ENCODE measurements around the gene NTN1. TPM values are rescaled to one million over a fixed set of nuclear protein-coding genes. Genes with fewer than 3 reads are reported as not detected.

NTN1 gene
- total RNA-seq, 5 donors from 2014 or later (not counting 1 experiment from before 2014, with no cell fraction given) = 0.07 to 0.15 (median 0.12) TPM; not detected in 1

DNA sequence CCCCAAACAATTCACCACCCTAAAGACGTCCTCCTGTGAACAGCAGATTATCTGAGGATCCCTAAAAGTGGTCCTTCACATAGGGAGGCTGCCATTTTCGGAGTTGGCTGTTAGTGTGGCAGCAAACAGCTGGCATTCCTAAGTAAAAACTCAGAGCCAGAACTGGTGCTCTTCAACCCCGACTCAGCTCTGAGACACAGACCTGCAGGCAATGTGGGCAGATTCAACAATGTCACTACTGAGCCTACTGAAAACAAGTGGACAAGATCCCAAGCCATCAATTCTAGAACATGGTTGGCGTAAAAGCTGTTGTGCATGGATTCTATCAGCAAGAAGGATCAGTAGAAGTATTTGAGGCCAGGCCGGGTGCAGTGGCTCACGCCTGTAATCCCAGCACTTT lies 247.2 kb downstream of the NTN1 start:
- Mint-ChIP-seq H3K36me3 (peaks cover 49% of the 10 kb centered on the region), H3K27me3 (no peaks in the 10 kb centered on the region), H3K4me3 (no peak overlapping the region), H3K9me3 (peaks cover 0 to 4% (median 0%) of the 10 kb centered on the region in 3 donors), H3K27ac (no peak overlapping the region), H3K4me1 (peaks cover 0 to 3% (median 2%) of the 10 kb centered on the region in 3 donors)
- H3K9me3 ChIP-seq = no peaks in the 10 kb centered on the region
- H3K27ac ChIP-seq (ENCODE audit: low read length) = no peak overlapping the region
- ChIA-PET POLR2A (no interaction called here), CTCF (no interaction called here)
- peaks cover 0 to 5% of the 10 kb centered on the region in 2 experiments for H3K4me1 ChIP-seq (ENCODE audit: control insufficient read depth in 1 of 2, extremely low read depth in 1 of 2, insufficient read depth in 2 of 2, low read length in 2 of 2)
- DNase-seq (no peak), ATAC-seq (replicated peaks in 1 of 4) (no peak)
- H3K4me3 ChIP-seq (ENCODE audit: control insufficient read depth in 1 of 2, extremely low read depth in 1 of 2, low read length in 1 of 2) = no peak overlapping the region
- no peaks in the 10 kb centered on the region for H3K27me3 ChIP-seq (replicated peaks in 1 of 2; ENCODE audit: control insufficient read depth in 2 of 2, extremely low read depth in 1 of 2, insufficient read depth in 2 of 2, low read length in 1 of 2)
- WGBS (ENCODE audit: insufficient coverage) = 91% methylated on average over 4 of the region's 6 CpGs
- no peaks in the 10 kb centered on the region for H3K36me3 ChIP-seq (ENCODE audit: control insufficient read depth in 2 of 2, extremely low read depth in 1 of 2, insufficient read depth in 1 of 2, low read length in 1 of 2)

DNA sequence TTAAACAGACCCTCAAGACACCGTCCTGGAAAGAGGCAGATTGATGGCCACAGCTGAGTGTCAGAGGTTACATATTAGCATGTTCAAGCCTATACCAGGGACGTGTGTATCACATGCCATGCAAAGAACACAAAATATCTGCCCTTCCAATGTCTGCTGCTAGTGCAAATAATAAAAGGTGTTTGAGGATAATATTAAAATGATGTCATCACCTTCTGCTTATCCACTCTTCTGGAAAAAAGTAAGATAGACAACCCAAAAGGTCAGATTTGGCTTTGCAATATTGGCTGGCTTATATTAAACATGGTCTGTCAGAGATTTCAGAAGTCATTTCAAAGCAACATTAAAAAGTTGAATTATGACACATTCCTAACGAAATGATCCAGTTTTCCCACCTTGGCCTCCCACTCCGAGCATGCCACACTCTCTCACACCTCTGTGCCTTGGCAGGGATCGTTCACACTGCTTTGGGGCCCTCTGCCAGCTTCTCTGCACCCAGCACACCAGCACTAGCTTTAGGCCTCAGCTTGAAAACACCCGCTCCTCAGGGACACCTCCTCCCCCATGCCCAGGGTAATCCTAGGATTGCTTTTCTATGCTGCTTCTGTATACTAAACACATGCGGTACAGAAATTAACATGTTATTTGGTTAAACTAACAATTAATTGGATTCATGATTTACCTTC lies 248.2 kb downstream of the NTN1 start:
- no peak overlapping the region for H3K27ac Mint-ChIP-seq
- peaks cover 40% of the 10 kb centered on the region for H3K36me3 Mint-ChIP-seq
- H3K27ac ChIP-seq (ENCODE audit: low read length) = no peak overlapping the region
- DNase-seq (no peak), ATAC-seq (replicated peaks in 1 of 4) (no peak)
- H3K4me1 Mint-ChIP-seq = peaks cover 7 to 11% (median 10%) of the 10 kb centered on the region in 3 donors
- no peaks in the 10 kb centered on the region for H3K9me3 ChIP-seq
- POLR2A ChIA-PET = no interaction called here
- H3K27me3 ChIP-seq (replicated peaks in 1 of 2; ENCODE audit: control insufficient read depth in 2 of 2, extremely low read depth in 1 of 2, insufficient read depth in 2 of 2, low read length in 1 of 2) = no peaks in the 10 kb centered on the region
- WGBS (ENCODE audit: insufficient coverage) = 83% methylated on average over 4 of the region's 7 CpGs
- peaks cover 0 to 11% of the 10 kb centered on the region in 2 experiments for H3K4me1 ChIP-seq (ENCODE audit: control insufficient read depth in 1 of 2, extremely low read depth in 1 of 2, insufficient read depth in 2 of 2, low read length in 2 of 2)
- CTCF ChIA-PET = no interaction called here
- no peak overlapping the region for H3K4me3 ChIP-seq (ENCODE audit: control insufficient read depth in 1 of 2, extremely low read depth in 1 of 2, low read length in 1 of 2)
- H3K36me3 ChIP-seq (ENCODE audit: control insufficient read depth in 2 of 2, extremely low read depth in 1 of 2, insufficient read depth in 1 of 2, low read length in 1 of 2) = no peaks in the 10 kb centered on the region
- H3K4me3 Mint-ChIP-seq = no peak overlapping the region
- H3K27me3 Mint-ChIP-seq = no peaks in the 10 kb centered on the region
- H3K9me3 Mint-ChIP-seq = peaks cover 0 to under 1% (median 0%) of the 10 kb centered on the region in 3 donors

DNA sequence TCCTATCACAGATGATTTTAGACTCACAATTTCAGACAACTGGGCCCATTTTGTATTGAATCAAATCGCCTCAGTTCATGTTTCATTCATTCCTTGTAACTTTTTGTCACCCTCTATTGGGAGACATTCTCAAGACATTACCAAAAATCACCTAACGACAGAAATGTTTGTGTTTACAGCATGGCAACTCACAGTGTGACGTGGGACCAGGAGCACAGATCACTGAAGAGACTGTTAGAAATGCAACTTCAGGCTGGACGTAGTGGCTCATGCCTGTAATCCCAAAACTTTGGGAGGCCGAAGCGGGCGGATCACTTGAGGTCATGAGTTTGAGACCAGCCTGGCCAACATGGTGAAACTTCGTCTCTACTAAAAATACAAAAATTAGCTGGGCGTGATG lies 249.6 kb downstream of the NTN1 start:
- Histone ChIP-seq H3K36me3 (ENCODE audit: control insufficient read depth in 2 of 2, extremely low read depth in 1 of 2, insufficient read depth in 1 of 2, low read length in 1 of 2) (no peaks in the 10 kb centered on the region), H3K27me3 (replicated peaks in 1 of 2; ENCODE audit: control insufficient read depth in 2 of 2, extremely low read depth in 1 of 2, insufficient read depth in 2 of 2, low read length in 1 of 2) (no peaks in the 10 kb centered on the region), H3K4me1 (ENCODE audit: control insufficient read depth in 1 of 2, extremely low read depth in 1 of 2, insufficient read depth in 2 of 2, low read length in 2 of 2) (peaks cover 0 to 11% of the 10 kb centered on the region in 2 experiments), H3K9me3 (no peaks in the 10 kb centered on the region), H3K27ac (ENCODE audit: low read length) (no peak overlapping the region), H3K4me3 (ENCODE audit: control insufficient read depth in 1 of 2, extremely low read depth in 1 of 2, low read length in 1 of 2) (no peak overlapping the region)
- H3K4me1 Mint-ChIP-seq = peaks cover 11 to 19% (median 15%) of the 10 kb centered on the region in 3 donors
- ATAC-seq (replicated peaks in 1 of 4) (no peak), DNase-seq (no peak)
- ChIA-PET POLR2A (no interaction called here), CTCF (interaction anchor here in 1 of 2 donors (0.6 kb wide), 1 partner anchor 1465 kb away, joined by 6 read pairs; no protein-coding TSS in a partner anchor)
- WGBS (ENCODE audit: insufficient coverage) = 94% methylated on average over 8 of the region's 9 CpGs
- peaks cover 35% of the 10 kb centered on the region for H3K36me3 Mint-ChIP-seq
- no peaks in the 10 kb centered on the region for H3K9me3 Mint-ChIP-seq
- H3K27me3 Mint-ChIP-seq = no peaks in the 10 kb centered on the region
- H3K27ac Mint-ChIP-seq = no peak overlapping the region
- H3K4me3 Mint-ChIP-seq = no peak overlapping the region

DNA sequence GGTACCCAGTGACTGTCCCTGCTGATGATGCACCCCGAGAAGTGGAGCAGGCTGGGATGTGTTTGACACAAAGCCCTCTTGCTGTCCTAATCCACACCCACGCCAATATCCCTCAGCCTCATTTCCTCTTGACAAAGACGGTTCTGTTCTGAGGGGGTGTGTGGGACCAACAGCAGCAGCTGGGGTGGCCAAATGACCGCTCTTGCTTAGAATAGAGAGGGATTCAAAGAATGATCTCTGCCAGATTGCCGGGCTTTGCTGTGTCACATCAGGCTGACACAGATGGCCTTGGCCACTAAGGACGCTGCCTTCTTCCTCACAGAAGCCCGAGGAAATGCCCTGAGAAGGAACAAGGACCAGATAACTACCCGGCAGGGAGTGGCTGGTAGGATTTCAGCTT lies 250.7 kb downstream of the NTN1 start:
- CTCF ChIA-PET = interaction anchor here in 1 of 2 donors (0.5 kb wide), 1 partner anchor 283 kb away, joined by 4 read pairs; no protein-coding TSS in a partner anchor
- Histone ChIP-seq H3K27me3 (replicated peaks in 1 of 2; ENCODE audit: control insufficient read depth in 2 of 2, extremely low read depth in 1 of 2, insufficient read depth in 2 of 2, low read length in 1 of 2) (no peaks in the 10 kb centered on the region), H3K4me3 (ENCODE audit: control insufficient read depth in 1 of 2, extremely low read depth in 1 of 2, low read length in 1 of 2) (no peak overlapping the region), H3K27ac (ENCODE audit: low read length) (no peak overlapping the region), H3K9me3 (no peaks in the 10 kb centered on the region), H3K36me3 (ENCODE audit: control insufficient read depth in 2 of 2, extremely low read depth in 1 of 2, insufficient read depth in 1 of 2, low read length in 1 of 2) (no peaks in the 10 kb centered on the region), H3K4me1 (ENCODE audit: control insufficient read depth in 1 of 2, extremely low read depth in 1 of 2, insufficient read depth in 2 of 2, low read length in 2 of 2) (peaks cover 0 to 11% of the 10 kb centered on the region in 2 experiments)
- POLR2A ChIA-PET = no interaction called here
- ATAC-seq (replicated peaks in 1 of 4) = no peak
- H3K4me3 Mint-ChIP-seq = no peak overlapping the region
- H3K27me3 Mint-ChIP-seq = no peaks in the 10 kb centered on the region
- WGBS (ENCODE audit: insufficient coverage) = 100% methylated on average over 3 of the region's 8 CpGs
- H3K36me3 Mint-ChIP-seq = peaks cover 29% of the 10 kb centered on the region
- no peak overlapping the region for H3K27ac Mint-ChIP-seq
- no peak for DNase-seq
- no peaks in the 10 kb centered on the region for H3K9me3 Mint-ChIP-seq
- peaks cover 11 to 19% (median 15%) of the 10 kb centered on the region in 3 donors for H3K4me1 Mint-ChIP-seq

DNA sequence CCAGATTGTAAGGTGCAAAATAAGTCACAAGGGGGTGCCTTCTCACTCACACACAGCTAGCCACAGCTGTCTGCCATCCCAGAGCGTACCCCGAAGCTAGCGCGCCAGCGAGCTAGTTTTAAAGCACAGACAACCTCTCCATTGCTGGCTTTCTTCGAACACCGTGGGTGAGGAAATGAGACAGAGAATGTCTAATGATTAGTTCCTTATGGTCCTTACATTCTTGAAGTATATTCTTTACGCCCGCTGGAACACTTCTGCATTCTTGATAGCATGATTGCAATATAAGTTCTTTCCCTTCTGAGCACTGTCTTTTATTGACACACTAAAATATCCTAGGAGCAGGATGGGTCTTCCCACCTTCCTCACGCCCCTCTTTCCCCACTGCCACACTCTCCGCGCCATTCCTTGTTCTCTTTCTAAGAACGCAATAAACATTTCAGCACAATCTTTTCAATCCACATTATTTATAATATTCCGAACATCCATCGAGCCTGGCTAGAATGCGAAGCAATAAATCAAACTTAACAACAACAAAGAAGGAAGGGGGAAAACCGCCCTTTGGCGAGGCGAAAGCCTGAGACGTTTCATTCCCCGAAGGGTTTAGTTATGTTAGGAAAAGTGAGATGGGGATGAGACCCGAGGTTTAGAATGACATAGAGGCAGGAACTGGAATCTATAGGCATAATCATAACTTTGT lies 251.3 kb downstream of the NTN1 start:
- no peak overlapping the region for H3K4me3 Mint-ChIP-seq
- H3K4me1 ChIP-seq (ENCODE audit: control insufficient read depth in 1 of 2, extremely low read depth in 1 of 2, insufficient read depth in 2 of 2, low read length in 2 of 2) = peaks cover 0 to 11% of the 10 kb centered on the region in 2 experiments
- H3K36me3 ChIP-seq (ENCODE audit: control insufficient read depth in 2 of 2, extremely low read depth in 1 of 2, insufficient read depth in 1 of 2, low read length in 1 of 2) = no peaks in the 10 kb centered on the region
- no peak overlapping the region for H3K4me3 ChIP-seq (ENCODE audit: control insufficient read depth in 1 of 2, extremely low read depth in 1 of 2, low read length in 1 of 2)
- peaks cover 31% of the 10 kb centered on the region for H3K36me3 Mint-ChIP-seq
- H3K27me3 Mint-ChIP-seq = no peaks in the 10 kb centered on the region
- no peak for DNase-seq
- H3K4me1 Mint-ChIP-seq = peaks cover 11 to 19% (median 15%) of the 10 kb centered on the region in 3 donors
- ATAC-seq (replicated peaks in 1 of 4) = no peak
- no peaks in the 10 kb centered on the region for H3K27me3 ChIP-seq (replicated peaks in 1 of 2; ENCODE audit: control insufficient read depth in 2 of 2, extremely low read depth in 1 of 2, insufficient read depth in 2 of 2, low read length in 1 of 2)
- no peak overlapping the region for H3K27ac ChIP-seq (ENCODE audit: low read length)
- no peak overlapping the region for H3K27ac Mint-ChIP-seq
- ChIA-PET CTCF (interaction anchor here in 1 of 2 donors (0.5 kb wide), 1 partner anchor 282 kb away, joined by 4 read pairs; no protein-coding TSS in a partner anchor), POLR2A (no interaction called here)
- no peaks in the 10 kb centered on the region for H3K9me3 Mint-ChIP-seq
- H3K9me3 ChIP-seq = no peaks in the 10 kb centered on the region
- 100% methylated on average over 2 of the region's 22 CpGs for WGBS (ENCODE audit: insufficient coverage)

DNA sequence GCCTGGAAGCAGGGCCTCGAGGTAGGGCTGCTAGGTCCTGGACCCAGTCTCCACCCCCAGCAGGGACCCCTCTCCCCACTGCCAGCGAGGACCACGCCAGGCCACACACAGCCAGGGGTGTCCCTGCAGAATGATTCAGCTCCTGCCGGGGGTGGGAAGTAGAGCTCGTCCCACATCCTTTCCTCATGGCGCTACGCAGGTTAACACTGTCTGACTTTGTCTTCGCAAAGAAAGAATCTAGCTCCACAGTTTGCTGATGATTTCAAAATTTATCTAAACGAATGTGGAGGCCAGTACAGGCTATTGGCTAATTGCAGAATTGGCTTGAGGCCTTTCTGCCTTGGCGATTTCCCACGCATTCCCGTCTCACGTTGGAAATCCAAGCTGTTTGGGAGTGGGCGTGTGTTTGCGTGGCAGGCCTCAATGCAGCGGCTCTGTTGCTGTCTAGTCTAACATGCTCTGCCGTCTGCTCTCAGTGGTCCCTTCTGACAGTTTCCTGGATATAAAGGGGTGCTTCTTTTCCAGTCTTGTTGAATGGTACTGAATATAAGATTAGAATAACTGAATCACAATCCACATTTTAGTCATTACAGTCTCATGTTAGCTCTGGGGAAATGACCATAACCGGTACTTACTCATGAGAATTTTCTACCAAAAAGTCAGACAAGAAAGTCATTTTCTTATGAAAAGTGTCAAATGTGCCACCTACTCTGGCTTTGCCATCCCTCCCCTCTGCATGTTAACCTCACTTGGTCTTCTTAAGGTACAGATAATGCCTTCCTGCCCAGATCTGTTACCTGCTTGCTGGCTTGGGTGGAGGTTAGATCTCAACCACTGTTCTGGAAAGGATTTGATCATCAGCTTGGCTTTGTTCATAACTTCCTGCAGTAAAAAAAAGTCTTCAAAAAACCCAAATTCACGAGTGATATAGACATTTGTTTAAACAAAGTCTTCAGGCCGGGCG lies 252.4 kb downstream of the NTN1 start:
- Mint-ChIP-seq H3K4me1 (peaks cover 11 to 19% (median 15%) of the 10 kb centered on the region in 3 donors), H3K9me3 (no peaks in the 10 kb centered on the region), H3K27me3 (no peaks in the 10 kb centered on the region), H3K4me3 (no peak overlapping the region), H3K36me3 (peaks cover 31% of the 10 kb centered on the region), H3K27ac (peak overlapping the region in 1 of 2 donors; percentile 65)
- Histone ChIP-seq H3K9me3 (no peaks in the 10 kb centered on the region), H3K27me3 (replicated peaks in 1 of 2; ENCODE audit: control insufficient read depth in 2 of 2, extremely low read depth in 1 of 2, insufficient read depth in 2 of 2, low read length in 1 of 2) (no peaks in the 10 kb centered on the region), H3K36me3 (ENCODE audit: control insufficient read depth in 2 of 2, extremely low read depth in 1 of 2, insufficient read depth in 1 of 2, low read length in 1 of 2) (no peaks in the 10 kb centered on the region), H3K4me1 (ENCODE audit: control insufficient read depth in 1 of 2, extremely low read depth in 1 of 2, insufficient read depth in 2 of 2, low read length in 2 of 2) (peaks cover 0 to 11% of the 10 kb centered on the region in 2 experiments), H3K27ac (ENCODE audit: low read length) (no peak overlapping the region), H3K4me3 (ENCODE audit: control insufficient read depth in 1 of 2, extremely low read depth in 1 of 2, low read length in 1 of 2) (no peak overlapping the region)
- ATAC-seq (replicated peaks in 1 of 4) (peak in 2 of 4 experiments; percentile 36 to 57), DNase-seq (no peak)
- POLR2A ChIA-PET = no interaction called here
- CTCF ChIA-PET = no interaction called here
- 69% methylated on average over 14 of the region's 21 CpGs for WGBS (ENCODE audit: insufficient coverage)

Measured in T-cell (primary cell).